ENCODE measurements around the gene PIAS1. TPM values are rescaled to one million over a fixed set of nuclear protein-coding genes. Genes with fewer than 3 reads are reported as not detected.

The PIAS1 gene
- total and polyA plus RNA-seq, 9 of the 15 experiments (the other 6 are each of a cell fraction or from before 2014, with no cell fraction given), result 18.0 to 59.1 (median 28.5) TPM

DNA sequence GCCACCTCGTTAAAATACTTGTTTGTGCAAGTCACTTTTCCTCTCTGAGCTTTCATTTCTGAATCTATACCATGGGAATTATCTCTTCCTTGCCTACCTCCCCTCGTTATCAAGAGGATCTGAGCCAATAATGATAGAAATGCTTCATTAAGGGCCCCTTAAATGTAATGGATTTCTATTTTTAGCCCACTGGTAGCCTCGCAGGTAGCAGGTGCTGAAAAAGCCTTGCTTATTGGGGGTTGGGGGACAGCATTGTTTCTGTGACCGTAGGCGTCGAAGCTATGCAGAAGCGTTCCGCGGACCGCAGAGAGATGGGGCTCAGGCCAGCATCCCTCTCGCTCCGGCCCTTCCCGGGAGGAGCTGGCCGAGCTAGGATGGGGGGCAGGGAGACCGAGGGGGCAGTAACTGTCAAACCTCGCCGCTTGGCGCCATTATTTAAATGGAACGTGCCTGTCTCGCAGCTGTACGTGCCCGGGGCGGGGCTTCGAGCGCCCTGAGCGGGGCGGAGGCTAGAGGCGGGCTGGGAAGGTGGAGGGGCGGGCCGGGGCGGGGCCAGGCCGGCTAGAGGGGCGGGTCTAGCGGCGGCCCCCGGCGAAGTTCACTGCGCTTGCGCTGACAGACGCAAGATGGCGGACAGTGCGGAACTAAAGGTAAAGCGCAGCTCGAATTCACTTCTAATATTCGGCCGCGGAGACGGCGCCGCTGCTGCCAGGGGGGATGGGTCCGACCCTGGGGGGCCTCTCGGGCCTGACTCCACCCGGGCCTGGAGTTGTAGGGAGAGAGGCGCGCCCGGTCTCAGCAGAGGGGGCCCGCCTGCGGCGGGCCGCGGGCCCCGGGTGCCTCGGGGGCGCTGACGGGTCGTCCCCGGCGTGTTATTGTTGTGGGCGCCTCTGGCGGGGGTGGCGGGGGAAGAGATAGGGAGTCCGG, at the start of gene PIAS1 (continued):
- TF ChIP-seq, protein P1, sequence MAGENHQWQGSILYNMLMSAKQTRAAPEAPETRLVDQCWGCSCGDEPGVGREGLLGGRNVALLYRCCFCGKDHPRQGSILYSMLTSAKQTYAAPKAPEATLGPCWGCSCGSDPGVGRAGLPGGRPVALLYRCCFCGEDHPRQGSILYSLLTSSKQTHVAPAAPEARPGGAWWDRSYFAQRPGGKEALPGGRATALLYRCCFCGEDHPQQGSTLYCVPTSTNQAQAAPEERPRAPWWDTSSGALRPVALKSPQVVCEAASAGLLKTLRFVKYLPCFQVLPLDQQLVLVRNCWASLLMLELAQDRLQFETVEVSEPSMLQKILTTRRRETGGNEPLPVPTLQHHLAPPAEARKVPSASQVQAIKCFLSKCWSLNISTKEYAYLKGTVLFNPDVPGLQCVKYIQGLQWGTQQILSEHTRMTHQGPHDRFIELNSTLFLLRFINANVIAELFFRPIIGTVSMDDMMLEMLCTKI (IDR thresholded peaks at IDR 0.05; ENCODE audit: partially characterized antibody), result no peak
- TF ChIP-seq GATAD2A (IDR thresholded peaks at IDR 0.05) (peak; percentile 41; the same call in 1 of the 2 replicates), RAD21 (CRISPR knock-in tag; conservative IDR thresholded peaks at IDR 0.05 in 1 of 2, IDR thresholded peaks at IDR 0.05 in 1 of 2) (no peak), DPF2 (IDR thresholded peaks at IDR 0.05) (peak; percentile 57), ZNF57 (CRISPR knock-in tag; IDR thresholded peaks at IDR 0.05) (no peak), DACH1 (IDR thresholded peaks at IDR 0.05; ENCODE audit: partially characterized antibody) (peak; percentile 52), RBM14 (IDR thresholded peaks at IDR 0.05; ENCODE audit: borderline replicate concordance, insufficient read depth, low read depth, low read length) (no peak), NR1H2 (CRISPR knock-in tag; IDR thresholded peaks at IDR 0.05) (no peak), SAFB (IDR thresholded peaks at IDR 0.05; ENCODE audit: borderline replicate concordance, low read depth, low read length) (no peak), HNRNPH1 (optimal IDR thresholded peaks at IDR 0.05; ENCODE audit: low read depth, low read length) (no peak), NFE2L1 (tag; IDR thresholded peaks at IDR 0.05; ENCODE audit: borderline replicate concordance, low read depth) (no peak), MYC (IDR thresholded peaks at IDR 0.05; ENCODE audit: low read depth, low read length) (peak; percentile 53; the same call in 1 of the 2 replicates), MYC (CRISPR knock-in tag; IDR thresholded peaks at IDR 0.05; ENCODE audit: borderline replicate concordance, low read depth) (no peak), TEAD2 (tag; IDR thresholded peaks at IDR 0.05) (peak; percentile 27; the same call in 1 of the 2 replicates)
- TF ChIP-seq, protein P2, sequence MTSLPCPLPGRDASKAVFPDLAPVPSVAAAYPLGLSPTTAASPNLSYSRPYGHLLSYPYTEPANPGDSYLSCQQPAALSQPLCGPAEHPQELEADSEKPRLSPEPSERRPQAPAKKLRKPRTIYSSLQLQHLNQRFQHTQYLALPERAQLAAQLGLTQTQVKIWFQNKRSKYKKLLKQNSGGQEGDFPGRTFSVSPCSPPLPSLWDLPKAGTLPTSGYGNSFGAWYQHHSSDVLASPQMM (CRISPR knock-in tag; IDR thresholded peaks at IDR 0.05), result no peak
- TF ChIP-seq, protein P3, sequence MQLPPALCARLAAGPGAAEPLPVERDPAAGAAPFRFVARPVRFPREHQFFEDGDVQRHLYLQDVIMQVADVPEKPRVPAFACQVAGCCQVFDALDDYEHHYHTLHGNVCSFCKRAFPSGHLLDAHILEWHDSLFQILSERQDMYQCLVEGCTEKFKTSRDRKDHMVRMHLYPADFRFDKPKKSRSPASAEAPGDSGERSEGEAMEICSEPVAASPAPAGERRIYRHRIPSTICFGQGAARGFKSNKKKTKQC (CRISPR knock-in tag; IDR thresholded peaks at IDR 0.05), result no peak
- TF ChIP-seq, protein P4, sequence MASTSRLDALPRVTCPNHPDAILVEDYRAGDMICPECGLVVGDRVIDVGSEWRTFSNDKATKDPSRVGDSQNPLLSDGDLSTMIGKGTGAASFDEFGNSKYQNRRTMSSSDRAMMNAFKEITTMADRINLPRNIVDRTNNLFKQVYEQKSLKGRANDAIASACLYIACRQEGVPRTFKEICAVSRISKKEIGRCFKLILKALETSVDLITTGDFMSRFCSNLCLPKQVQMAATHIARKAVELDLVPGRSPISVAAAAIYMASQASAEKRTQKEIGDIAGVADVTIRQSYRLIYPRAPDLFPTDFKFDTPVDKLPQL (IDR thresholded peaks at IDR 0.05; ENCODE audit: extremely low read depth, insufficient read length), result no peak
- TF ChIP-seq, protein P5, sequence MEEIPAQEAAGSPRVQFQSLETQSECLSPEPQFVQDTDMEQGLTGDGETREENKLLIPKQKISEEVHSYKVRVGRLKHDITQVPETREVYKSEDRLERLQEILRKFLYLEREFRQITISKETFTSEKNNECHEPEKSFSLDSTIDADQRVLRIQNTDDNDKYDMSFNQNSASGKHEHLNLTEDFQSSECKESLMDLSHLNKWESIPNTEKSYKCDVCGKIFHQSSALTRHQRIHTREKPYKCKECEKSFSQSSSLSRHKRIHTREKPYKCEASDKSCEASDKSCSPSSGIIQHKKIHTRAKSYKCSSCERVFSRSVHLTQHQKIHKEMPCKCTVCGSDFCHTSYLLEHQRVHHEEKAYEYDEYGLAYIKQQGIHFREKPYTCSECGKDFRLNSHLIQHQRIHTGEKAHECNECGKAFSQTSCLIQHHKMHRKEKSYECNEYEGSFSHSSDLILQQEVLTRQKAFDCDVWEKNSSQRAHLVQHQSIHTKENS (CRISPR knock-in tag; IDR thresholded peaks at IDR 0.05), result no peak
- TF ChIP-seq, protein P6, sequence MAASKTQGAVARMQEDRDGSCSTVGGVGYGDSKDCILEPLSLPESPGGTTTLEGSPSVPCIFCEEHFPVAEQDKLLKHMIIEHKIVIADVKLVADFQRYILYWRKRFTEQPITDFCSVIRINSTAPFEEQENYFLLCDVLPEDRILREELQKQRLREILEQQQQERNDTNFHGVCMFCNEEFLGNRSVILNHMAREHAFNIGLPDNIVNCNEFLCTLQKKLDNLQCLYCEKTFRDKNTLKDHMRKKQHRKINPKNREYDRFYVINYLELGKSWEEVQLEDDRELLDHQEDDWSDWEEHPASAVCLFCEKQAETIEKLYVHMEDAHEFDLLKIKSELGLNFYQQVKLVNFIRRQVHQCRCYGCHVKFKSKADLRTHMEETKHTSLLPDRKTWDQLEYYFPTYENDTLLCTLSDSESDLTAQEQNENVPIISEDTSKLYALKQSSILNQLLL (CRISPR knock-in tag; IDR thresholded peaks at IDR 0.05; ENCODE audit: borderline replicate concordance), result no peak

Data from K562 (cell line).